K562 (cell line): Measurements from ENCODE around the gene HES4. TPM values are rescaled to one million over a fixed set of nuclear protein-coding genes. Genes with fewer than 3 reads are reported as not detected.

Experiments used
- BACH1 ChIP-seq: fragments of 200-800 bp; sonication (Bioruptor generic); IDR thresholded peaks from 2 replicates; pipeline ENCODE4 v1.6.1; 2016; ENCODE audit warnings: missing genetic modification characterization, missing compliant biosample characterization
- BHLHE40 ChIP-seq: IDR thresholded peaks from 2 replicates; pipeline ENCODE4 v1.6.1; 2011; ENCODE audit warnings: low read length, improper control_type of control experiment
- CBX5 ChIP-seq: IDR thresholded peaks from 2 replicates; pipeline ENCODE4 v1.6.1; 2014; ENCODE audit warnings: low read depth, borderline replicate concordance
- CHD2 ChIP-seq: IDR thresholded peaks from 2 replicates; pipeline ENCODE4 v1.6.1; 2011; ENCODE audit warnings: low read depth, low read length
- ETV1 ChIP-seq: fragments of 450-650 bp; conservative IDR thresholded peaks from 2 replicates; pipeline ENCODE4 v1.6.1; 2016; ENCODE audit warnings: missing genetic modification characterization, control low read depth, low read depth, missing compliant biosample characterization
- EZH2 ChIP-seq: IDR thresholded peaks from 2 replicates; pipeline ENCODE4 v1.6.1; 2012; ENCODE audit warnings: low read depth, mild to moderate bottlenecking, inconsistent platforms, low read length, borderline replicate concordance
- FOXK1 ChIP-seq: sonication (generic); formaldehyde crosslinking; IDR thresholded peaks from 2 replicates; pipeline ENCODE4 v1.8.0; 2022; ENCODE audit warnings: missing genetic modification reagents, mild to moderate bottlenecking, borderline replicate concordance
- HDAC6 ChIP-seq: IDR thresholded peaks from 2 replicates; pipeline ENCODE4 v1.6.1; 2012; ENCODE audit warnings: low read depth, mild to moderate bottlenecking, control low read depth, inconsistent platforms, low read length, moderate library complexity
- HNRNPUL1 ChIP-seq: fragments of 200-400 bp; formaldehyde crosslinking; IDR thresholded peaks from 2 replicates; pipeline ENCODE4 v1.6.1; 2017; ENCODE audit warnings: low read length
- IFI16 ChIP-seq: fragments of 250-450 bp; sonication (Bioruptor Pico); IDR thresholded peaks from 2 replicates; pipeline ENCODE4 v2.1.2; 2022; ENCODE audit warnings: mild to moderate bottlenecking, inconsistent platforms
- LARP7 ChIP-seq: fragments of 450-650 bp; IDR thresholded peaks from 2 replicates; pipeline ENCODE4 v1.6.1; 2016
- MTA3 ChIP-seq: fragments of 450-650 bp; formaldehyde crosslinking; IDR thresholded peaks from 2 replicates; pipeline ENCODE4 v1.6.1; 2017; ENCODE audit warnings: mild to moderate bottlenecking, borderline replicate concordance
- NFE2 ChIP-seq: IDR thresholded peaks from 2 replicates; pipeline ENCODE4 v1.6.1; 2014; ENCODE audit warnings: antibody characterized with exemption, low read depth
- RBM25 ChIP-seq: fragments of 200-400 bp; formaldehyde crosslinking; IDR thresholded peaks from 2 replicates; pipeline ENCODE4 v1.6.1; 2018; ENCODE audit warnings: low read length, low read depth, moderate library complexity; ENCODE audit not compliant: severe bottlenecking
- RFX7 ChIP-seq: fragments of 250-450 bp; sonication (Bioruptor Pico); IDR thresholded peaks from 2 replicates; pipeline ENCODE4 v1.5.1; 2021; ENCODE audit warnings: mild to moderate bottlenecking
- RHOXF2B ChIP-seq: fragments of 250-450 bp; sonication (Bioruptor Pico); conservative IDR thresholded peaks from 2 replicates; pipeline ENCODE4 v1.5.1; 2021
- RUNX1 ChIP-seq: sonication (generic); IDR thresholded peaks from 2 replicates; pipeline ENCODE4 v1.6.1; 2016; ENCODE audit warnings: antibody characterized with exemption, low read depth
- SAFB2 ChIP-seq: fragments of 200-400 bp; formaldehyde crosslinking; IDR thresholded peaks from 2 replicates; pipeline ENCODE4 v1.6.1; 2018; ENCODE audit warnings: borderline replicate concordance, low read length, low read depth, moderate library complexity; ENCODE audit not compliant: severe bottlenecking
- SRF ChIP-seq, 2 experiments: fragments of 250-450, 450-650 bp in 1 of 2; sonication (Bioruptor Pico) in 1 of 2; sonication (generic) in 1 of 2; formaldehyde crosslinking; IDR thresholded peaks; 2 replicates each; pipeline versions ENCODE4 v1.5.0 to v1.5.1; 2020 to 2022; ENCODE audit warnings: mild to moderate bottlenecking in 1 of 2, missing genetic modification reagents in 1 of 2
- ZBTB8A ChIP-seq: fragments of 450-650 bp; IDR thresholded peaks from 2 replicates; pipeline ENCODE4 v1.6.1; 2018; ENCODE audit warnings: mild to moderate bottlenecking, moderate library complexity; ENCODE audit not compliant: partially characterized antibody
- ZNF124 ChIP-seq: sonication (generic); formaldehyde crosslinking; IDR thresholded peaks from 2 replicates; pipeline ENCODE4 v1.8.1; 2022; ENCODE audit warnings: missing genetic modification reagents
- ZNF436 ChIP-seq: fragments of 250-450, 450-650 bp; sonication (Bioruptor Pico); formaldehyde crosslinking; IDR thresholded peaks from 2 replicates; pipeline ENCODE4 v1.7.0; 2020; ENCODE audit warnings: mild to moderate bottlenecking
- ZNF707 ChIP-seq: fragments of 250-450 bp; sonication (Bioruptor Pico); conservative IDR thresholded peaks from 2 replicates; pipeline ENCODE4 v1.8.0; 2022; ENCODE audit warnings: inconsistent platforms, mild to moderate bottlenecking, moderate library complexity
- polyA plus RNA-seq, 8 experiments: library from polyadenylated mRNA; depleted of rRNA in 4 of 8; stranded (reverse) in 5 of 8; unstranded in 3 of 8; fragments of >200 nt; fragmentation: Nextera tagmentation in 2 of 8; fragmentation: Illumina TruSeq in 1 of 8; extraction: Ambion mirVana in 2 of 8; extraction: Trizol in 1 of 8; gene quantifications; 2 replicates each; pipeline versions ENCODE4 v1.2.1 to v1.2.3, GENCODE V29; 2011 to 2014; ENCODE audit warnings: inconsistent platforms in 1 of 8, missing spikeins in 1 of 8
- total RNA-seq, 7 experiments: library from RNA; depleted of rRNA in 6 of 7; stranded (reverse); fragments of >200 nt in 6 of 7; fragmentation: Illumina TruSeq in 2 of 7; extraction: Trizol in 2 of 7; gene quantifications; 2 replicates each; pipeline versions ENCODE4 v1.2.1 to v1.2.3, GENCODE V29; 2011 to 2021; ENCODE audit warnings: low replicate concordance in 1 of 7
- TF ChIP-seq, protein P1 (sequence below): sonication (generic); formaldehyde crosslinking; IDR thresholded peaks from 2 replicates; pipeline ENCODE4 v1.8.1; 2023; ENCODE audit warnings: mild to moderate bottlenecking, missing genetic modification reagents
- TF ChIP-seq, protein P2 (sequence below), 2 experiments: fragments of 450-650 bp; IDR thresholded peaks; 2 replicates each; pipeline ENCODE4 v1.6.1; 2016
- TF ChIP-seq, protein P3 (sequence below): sonication (generic); formaldehyde crosslinking; IDR thresholded peaks from 2 replicates; pipeline ENCODE4 v1.8.0; 2023; ENCODE audit warnings: mild to moderate bottlenecking, missing genetic modification reagents

Gene HES4
- total and polyA plus RNA-seq, 9 of the 15 experiments (the other 6 are each of a cell fraction or from before 2014, with no cell fraction given) = 0.21 to 43.7 (median 5.3) TPM; not detected in 2

DNA sequence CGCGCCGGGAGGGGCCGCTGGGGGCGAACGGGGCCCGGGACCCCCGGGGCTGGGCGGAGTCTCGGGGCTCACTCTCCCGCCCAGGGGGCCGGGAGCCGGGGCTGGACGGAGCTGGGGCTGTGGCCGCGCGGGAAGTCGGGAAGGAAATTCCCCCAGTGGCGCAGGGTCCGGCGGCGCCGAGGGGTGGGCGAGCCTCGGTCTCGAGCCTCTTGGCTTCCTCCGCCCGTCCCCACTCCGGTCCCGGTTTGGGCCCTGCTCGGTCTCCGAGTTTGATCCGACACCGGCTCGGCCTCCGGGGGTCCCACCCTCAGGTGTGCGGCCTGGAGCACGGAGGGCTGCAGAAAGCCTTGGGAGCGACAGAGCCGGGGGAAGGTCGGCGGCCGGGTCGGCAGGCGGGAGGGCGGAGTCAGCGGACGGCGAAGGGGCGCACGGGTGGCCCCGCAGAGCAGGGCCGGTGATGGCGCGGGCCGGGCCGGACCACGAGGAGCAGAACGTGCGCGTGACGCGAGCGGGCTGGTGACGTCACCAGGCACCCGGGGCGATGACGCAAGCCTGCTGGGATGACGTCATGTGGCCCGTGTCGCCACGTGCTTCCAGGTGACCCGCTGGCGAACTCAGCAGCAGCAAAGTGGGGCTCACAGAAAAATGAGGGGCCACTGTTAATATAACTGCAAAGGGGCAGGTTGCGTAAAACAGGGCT is 610 bp upstream of the HES4 start (continued):
- TF ChIP-seq, protein P1, sequence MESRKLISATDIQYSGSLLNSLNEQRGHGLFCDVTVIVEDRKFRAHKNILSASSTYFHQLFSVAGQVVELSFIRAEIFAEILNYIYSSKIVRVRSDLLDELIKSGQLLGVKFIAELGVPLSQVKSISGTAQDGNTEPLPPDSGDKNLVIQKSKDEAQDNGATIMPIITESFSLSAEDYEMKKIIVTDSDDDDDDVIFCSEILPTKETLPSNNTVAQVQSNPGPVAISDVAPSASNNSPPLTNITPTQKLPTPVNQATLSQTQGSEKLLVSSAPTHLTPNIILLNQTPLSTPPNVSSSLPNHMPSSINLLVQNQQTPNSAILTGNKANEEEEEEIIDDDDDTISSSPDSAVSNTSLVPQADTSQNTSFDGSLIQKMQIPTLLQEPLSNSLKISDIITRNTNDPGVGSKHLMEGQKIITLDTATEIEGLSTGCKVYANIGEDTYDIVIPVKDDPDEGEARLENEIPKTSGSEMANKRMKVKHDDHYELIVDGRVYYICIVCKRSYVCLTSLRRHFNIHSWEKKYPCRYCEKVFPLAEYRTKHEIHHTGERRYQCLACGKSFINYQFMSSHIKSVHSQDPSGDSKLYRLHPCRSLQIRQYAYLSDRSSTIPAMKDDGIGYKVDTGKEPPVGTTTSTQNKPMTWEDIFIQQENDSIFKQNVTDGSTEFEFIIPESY (CRISPR knock-in tag) = peak; percentile 91
- TF ChIP-seq HNRNPUL1 (no peak), ZNF707 (CRISPR knock-in tag) (no peak), SRF (CRISPR knock-in tag; IDR thresholded peaks at IDR 0.05) (no peak), SAFB2 (no peak), MTA3 (peak; percentile 100), ETV1 (tag) (no peak; the same call in 1 of the 2 replicates), RHOXF2B (CRISPR knock-in tag) (0 out of 2 replicates have a peak, but pooled peaks have one; percentile 72), BACH1 (tag) (no peak), RBM25 (no peak), BHLHE40 (peak; percentile 99), NFE2 (no peak), IFI16 (CRISPR knock-in tag) (no peak), ZNF124 (CRISPR knock-in tag) (peak; percentile 95), CHD2 (peak; percentile 10; the same call in 1 of the 2 replicates), ZNF436 (CRISPR knock-in tag) (no peak), EZH2 (no peak), LARP7 (no peak), RFX7 (CRISPR knock-in tag) (no peak), ZBTB8A (no peak), HDAC6 (no peak), RUNX1 (no peak), CBX5 (no peak), FOXK1 (CRISPR knock-in tag) (peak; percentile 96)
- TF ChIP-seq, protein P2, sequence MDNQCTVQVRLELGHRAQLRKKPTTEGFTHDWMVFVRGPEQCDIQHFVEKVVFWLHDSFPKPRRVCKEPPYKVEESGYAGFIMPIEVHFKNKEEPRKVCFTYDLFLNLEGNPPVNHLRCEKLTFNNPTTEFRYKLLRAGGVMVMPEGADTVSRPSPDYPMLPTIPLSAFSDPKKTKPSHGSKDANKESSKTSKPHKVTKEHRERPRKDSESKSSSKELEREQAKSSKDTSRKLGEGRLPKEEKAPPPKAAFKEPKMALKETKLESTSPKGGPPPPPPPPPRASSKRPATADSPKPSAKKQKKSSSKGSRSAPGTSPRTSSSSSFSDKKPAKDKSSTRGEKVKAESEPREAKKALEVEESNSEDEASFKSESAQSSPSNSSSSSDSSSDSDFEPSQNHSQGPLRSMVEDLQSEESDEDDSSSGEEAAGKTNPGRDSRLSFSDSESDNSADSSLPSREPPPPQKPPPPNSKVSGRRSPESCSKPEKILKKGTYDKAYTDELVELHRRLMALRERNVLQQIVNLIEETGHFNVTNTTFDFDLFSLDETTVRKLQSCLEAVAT (IDR thresholded peaks at IDR 0.05) = peak in 1 of 2 experiments; percentile 45; a peak in 1 of 4 replicates
- TF ChIP-seq, protein P3, sequence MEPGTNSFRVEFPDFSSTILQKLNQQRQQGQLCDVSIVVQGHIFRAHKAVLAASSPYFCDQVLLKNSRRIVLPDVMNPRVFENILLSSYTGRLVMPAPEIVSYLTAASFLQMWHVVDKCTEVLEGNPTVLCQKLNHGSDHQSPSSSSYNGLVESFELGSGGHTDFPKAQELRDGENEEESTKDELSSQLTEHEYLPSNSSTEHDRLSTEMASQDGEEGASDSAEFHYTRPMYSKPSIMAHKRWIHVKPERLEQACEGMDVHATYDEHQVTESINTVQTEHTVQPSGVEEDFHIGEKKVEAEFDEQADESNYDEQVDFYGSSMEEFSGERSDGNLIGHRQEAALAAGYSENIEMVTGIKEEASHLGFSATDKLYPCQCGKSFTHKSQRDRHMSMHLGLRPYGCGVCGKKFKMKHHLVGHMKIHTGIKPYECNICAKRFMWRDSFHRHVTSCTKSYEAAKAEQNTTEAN (CRISPR knock-in tag) = peak; percentile 61; the same call in 1 of the 2 replicates
